GM12878 (cell line): ENCODE data around the gene MAST4. TPM values are rescaled to one million over a fixed set of nuclear protein-coding genes. Genes with fewer than 3 reads are reported as not detected.

ENCODE experiments used
- ATAC-seq: fragments of 200-7000 bp; cut with Tn5 transposase; 3 replicates; pipeline ENCODE4 v1.9.1; 2020; ENCODE audit warnings: mild to moderate bottlenecking, moderate library complexity
- BruUV-seq: library from RNA; stranded (reverse); fragments of 400-500 nt; replicated peaks from 2 replicates; lab custom pipeline; 2021; lab: Mats Ljungman, UMichigan
- CTCF ChIA-PET: fragments of 300-600 bp; sonication (Branson Sonifier 250); formaldehyde crosslinking; extraction: SDS; loops from one replicate; lab custom pipeline; 2021; ENCODE audit warnings: inconsistent platforms; lab: Yijun Ruan, JAX
- POLR2A ChIA-PET: fragments of 350-600 bp; formaldehyde crosslinking; extraction: SDS; loops from one replicate; lab custom pipeline; 2021; ENCODE audit warnings: inconsistent platforms; lab: Charles Lee
- RAD21 ChIA-PET: fragments of 300-600 bp; sonication (Branson Sonifier 250); formaldehyde crosslinking; loops from one replicate; lab custom pipeline; 2023; ENCODE audit warnings: antibody characterized with exemption; ENCODE audit not compliant: unreplicated experiment; lab: Charles Lee
- SMC1A ChIA-PET: fragments of 300-600 bp; sonication (Branson Sonifier 250); formaldehyde crosslinking; loops from one replicate; lab custom pipeline; 2023; ENCODE audit not compliant: unreplicated experiment, uncharacterized antibody; lab: Charles Lee
- DNase-seq: peaks from one replicate; pipeline ENCODE4 v3.0.0-alpha.2; 2011; ENCODE audit warnings: low read depth, low spot score
- FAIRE-seq: peaks from 3 replicates; lab custom pipeline; 2011; peaks lifted over from hg19 to GRCh38; lab: Jason Lieb, UNC
- H2AFZ ChIP-seq: 2 replicates; pipeline ENCODE4 v1.6.0; 2011; ENCODE audit warnings: low read depth, low read length, control low read depth; ENCODE audit not compliant: control insufficient read depth
- H3K27ac ChIP-seq: 2 replicates; pipeline ENCODE4 v1.5.1; 2011; ENCODE audit warnings: control low read depth; ENCODE audit not compliant: control insufficient read depth, insufficient read depth
- H3K27me3 ChIP-seq, 2 experiments: replicated peaks in 1 of 2; 2 replicates each; pipeline versions ENCODE4 v1.6.0 to v1.6.1; 2011; ENCODE audit warnings: low read length in 1 of 2; ENCODE audit not compliant: control insufficient read depth in 2 of 2, insufficient read depth in 2 of 2
- H3K36me3 ChIP-seq, 2 experiments: 2 replicates each; pipeline ENCODE4 v1.5.1; 2011; ENCODE audit warnings: low read length in 1 of 2; ENCODE audit not compliant: control insufficient read depth in 2 of 2, insufficient read depth in 2 of 2
- H3K4me1 ChIP-seq: 2 replicates; pipeline ENCODE4 v1.6.1; 2011; ENCODE audit warnings: mild to moderate bottlenecking, low read length, moderate library complexity, mixed read lengths; ENCODE audit not compliant: control insufficient read depth, insufficient read depth
- H3K4me2 ChIP-seq: 2 replicates; pipeline ENCODE4 v1.6.0; 2011; ENCODE audit warnings: control low read depth; ENCODE audit not compliant: control insufficient read depth, insufficient read depth
- H3K4me3 ChIP-seq: fragments of 200-600 bp; sonication (generic); 2 replicates; pipeline ENCODE4 v1.5.1; 2016
- H3K79me2 ChIP-seq: 2 replicates; pipeline ENCODE4 v1.6.0; 2011; ENCODE audit warnings: low read length; ENCODE audit not compliant: control insufficient read depth, insufficient read depth
- H3K9ac ChIP-seq: 2 replicates; pipeline ENCODE4 v1.8.0; 2011; ENCODE audit warnings: low read length, control low read depth, mixed read lengths; ENCODE audit not compliant: control insufficient read depth, insufficient read depth
- H3K9me3 ChIP-seq: replicated peaks from 3 replicates; pipeline ENCODE4 v1.5.1; 2011; ENCODE audit warnings: mild to moderate bottlenecking, low read length; ENCODE audit not compliant: control insufficient read depth, insufficient read depth
- H4K20me1 ChIP-seq: 2 replicates; pipeline ENCODE4 v1.6.0; 2011; ENCODE audit not compliant: control insufficient read depth, insufficient read depth
- GATAD2B ChIP-seq: fragments of 450-650 bp; conservative IDR thresholded peaks from 2 replicates; pipeline ENCODE4 v1.6.1; 2017; ENCODE audit warnings: low read depth, mild to moderate bottlenecking, moderate library complexity
- WRNIP1 ChIP-seq: IDR thresholded peaks from 2 replicates; pipeline ENCODE4 v1.6.1; 2011; ENCODE audit warnings: low read depth, low read length, improper control_type of control experiment, borderline replicate concordance
- WGBS: methylation state at CpG from one replicate; pipeline ENCODE4 v1.1.6; 2016; ENCODE audit warnings: low lambda C conversion rate; ENCODE audit not compliant: insufficient replicate concordance, insufficient coverage; ENCODE audit errors: missing lambda C conversion rate; 5-methylcytosine and 5-hydroxymethylcytosine counted together
- in situ Hi-C: fragments of 300-500 bp; cut with MboI; formaldehyde crosslinking; loops from 9 replicates; pipeline ENCODE4 v1.14.3; 2018; ENCODE audit warnings: mixed read lengths
- intact Hi-C: fragments of 100-400 bp; cut with micrococcal nuclease; formaldehyde crosslinking; loops from one replicate; pipeline ENCODE4 v1.14.2; 2022; ENCODE audit not compliant: unreplicated experiment
- polyA plus RNA-seq, 11 experiments: library from polyadenylated mRNA; depleted of rRNA in 4 of 11; unstranded in 6 of 11; stranded (reverse) in 5 of 11; fragments of >200 nt; fragmentation: Nextera tagmentation in 4 of 11; fragmentation: Illumina TruSeq in 1 of 11; extraction: Ambion mirVana in 4 of 11; extraction: Trizol in 1 of 11; gene quantifications; 1 replicate in 1 of 11; 2 replicates in 10 of 11; pipeline versions ENCODE4 v1.2.1 to v1.2.3, GENCODE V29; 2011 to 2016; ENCODE audit warnings: inconsistent platforms in 2 of 11, missing spikeins in 2 of 11, low read depth in 1 of 11
- total RNA-seq, 4 experiments: library from RNA; depleted of rRNA in 3 of 4; stranded (reverse); fragments of >200 nt in 3 of 4; fragmentation: Illumina TruSeq in 1 of 4; extraction: Trizol in 1 of 4; gene quantifications; 2 replicates each; pipeline versions ENCODE4 v1.2.1 to v1.2.3, GENCODE V29; 2013 to 2021
- TF ChIP-seq, protein P1 (sequence below): fragments of 450-650 bp; formaldehyde crosslinking; IDR thresholded peaks from 2 replicates; pipeline ENCODE4 v1.4.0; 2022; ENCODE audit warnings: mild to moderate bottlenecking, moderate library complexity

MAST4 gene
- total and polyA plus RNA-seq, 10 of the 15 experiments (the other 5 are each of a cell fraction or from before 2014, with no cell fraction given) = 0.02 to 1.6 (median 0.29) TPM; not detected in 1

DNA sequence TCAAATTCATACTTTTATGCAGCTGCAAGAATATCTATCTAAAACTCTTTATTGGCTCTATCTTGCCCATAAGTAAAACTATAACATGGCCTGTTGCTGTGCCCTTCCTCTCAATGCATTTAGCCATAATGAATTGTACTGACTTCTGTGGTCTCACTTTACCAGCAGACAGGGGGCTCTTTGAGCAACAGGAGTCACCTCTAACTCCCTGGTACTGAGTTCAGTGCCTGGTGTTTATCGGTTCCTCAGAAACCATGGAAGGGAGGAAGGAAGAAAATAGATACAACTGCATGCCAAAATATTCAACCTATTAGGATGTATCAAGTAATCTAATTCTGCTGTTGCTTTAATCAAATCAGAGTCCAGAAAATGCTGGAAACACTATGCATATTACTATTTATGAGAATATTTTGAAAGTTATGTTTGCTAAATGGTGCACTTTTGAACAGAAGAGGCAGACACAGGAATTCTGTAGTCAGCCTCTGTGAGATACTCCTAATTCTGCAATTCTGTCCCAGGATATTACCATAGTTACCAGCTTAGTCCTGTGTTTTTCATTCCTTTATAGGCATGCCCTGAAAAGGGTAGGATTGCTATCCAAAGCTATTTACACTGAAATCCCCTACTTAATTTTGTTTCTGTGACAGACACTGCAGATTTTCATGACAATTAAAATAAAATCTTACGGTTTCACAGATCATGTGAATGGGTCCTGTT, 510.6 kb downstream of the MAST4 start:
- no peaks in the 10 kb centered on the region for H3K9me3 ChIP-seq
- intact Hi-C loops = no loop called here
- in situ Hi-C loops = no loop called here
- POLR2A ChIA-PET = no interaction called here
- FAIRE-seq = no peak
- H3K27ac ChIP-seq = no peak overlapping the region
- H3K4me1 ChIP-seq = no peaks in the 10 kb centered on the region
- peaks cover 0 to 2% of the 10 kb centered on the region in 2 experiments; a peak in 1 of 4 replicates for H3K27me3 ChIP-seq
- 44% methylated on average over 2 of the region's 2 CpGs for WGBS
- RAD21 ChIA-PET = no interaction called here
- ATAC-seq = no peak
- H2AFZ ChIP-seq = no peak overlapping the region
- H3K9ac ChIP-seq = no peak overlapping the region
- H3K4me2 ChIP-seq = no peak overlapping the region
- no peaks in the 10 kb centered on the region for H3K79me2 ChIP-seq
- H3K36me3 ChIP-seq = no peaks in the 10 kb centered on the region
- no TSS peak for BruUV-seq
- TF ChIP-seq, protein P1, sequence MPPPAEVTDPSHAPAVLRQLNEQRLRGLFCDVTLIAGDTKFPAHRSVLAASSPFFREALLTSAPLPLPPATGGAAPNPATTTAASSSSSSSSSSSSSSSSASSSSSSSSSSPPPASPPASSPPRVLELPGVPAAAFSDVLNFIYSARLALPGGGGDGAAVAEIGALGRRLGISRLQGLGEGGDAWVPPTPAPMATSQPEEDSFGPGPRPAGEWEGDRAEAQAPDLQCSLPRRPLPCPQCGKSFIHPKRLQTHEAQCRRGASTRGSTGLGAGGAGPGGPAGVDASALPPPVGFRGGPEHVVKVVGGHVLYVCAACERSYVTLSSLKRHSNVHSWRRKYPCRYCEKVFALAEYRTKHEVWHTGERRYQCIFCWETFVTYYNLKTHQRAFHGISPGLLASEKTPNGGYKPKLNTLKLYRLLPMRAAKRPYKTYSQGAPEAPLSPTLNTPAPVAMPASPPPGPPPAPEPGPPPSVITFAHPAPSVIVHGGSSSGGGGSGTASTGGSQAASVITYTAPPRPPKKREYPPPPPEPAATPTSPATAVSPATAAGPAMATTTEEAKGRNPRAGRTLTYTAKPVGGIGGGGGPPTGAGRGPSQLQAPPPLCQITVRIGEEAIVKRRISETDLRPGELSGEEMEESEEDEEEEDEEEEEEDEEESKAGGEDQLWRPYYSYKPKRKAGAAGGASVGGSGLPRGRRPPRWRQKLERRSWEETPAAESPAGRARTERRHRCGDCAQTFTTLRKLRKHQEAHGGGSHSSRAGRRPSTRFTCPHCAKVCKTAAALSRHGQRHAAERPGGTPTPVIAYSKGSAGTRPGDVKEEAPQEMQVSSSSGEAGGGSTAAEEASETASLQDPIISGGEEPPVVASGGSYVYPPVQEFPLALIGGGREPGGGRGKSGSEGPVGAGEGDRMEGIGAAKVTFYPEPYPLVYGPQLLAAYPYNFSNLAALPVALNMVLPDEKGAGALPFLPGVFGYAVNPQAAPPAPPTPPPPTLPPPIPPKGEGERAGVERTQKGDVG (CRISPR knock-in tag) = no peak
- TF ChIP-seq WRNIP1 = no peak
- TF ChIP-seq GATAD2B = no peak
- no peaks in the 10 kb centered on the region for H4K20me1 ChIP-seq
- H3K4me3 ChIP-seq = no peak overlapping the region
- DNase-seq = no peak
- CTCF ChIA-PET = interaction anchor here (1.6 kb wide), 1 partner anchor 12 kb away, joined by 3 read pairs; no protein-coding TSS in a partner anchor
- SMC1A ChIA-PET = interaction anchor here (1.0 kb wide), 1 partner anchor 73 kb away, joined by 3 read pairs; no protein-coding TSS in a partner anchor
